H7 (cell line): ENCODE results near the gene TP53BP2. TPM values are rescaled to one million over a fixed set of nuclear protein-coding genes. Genes with fewer than 3 reads are reported as not detected.
"Not testable (repeated sequence)": the region's sequence is repeated elsewhere in the genome, so short reads cannot be mapped to it uniquely, and the experiment has no call there.

Experiments
- DNase-seq: peaks from one replicate; pipeline ENCODE4 v3.0.0; 2012
- H3K27me3 ChIP-seq: 2 replicates; pipeline ENCODE4 v1.6.0; 2011; ENCODE audit warnings: mild to moderate bottlenecking, low read length; ENCODE audit not compliant: control insufficient read depth, insufficient read depth
- H3K36me3 ChIP-seq: replicated peaks from 2 replicates; pipeline ENCODE4 v1.5.1; 2011; ENCODE audit warnings: low read length; ENCODE audit not compliant: control insufficient read depth, insufficient read depth
- H3K4me3 ChIP-seq: 2 replicates; pipeline ENCODE4 v1.5.1; 2011; ENCODE audit warnings: low read depth, mild to moderate bottlenecking, control low read depth, low read length, moderate library complexity; ENCODE audit not compliant: insufficient read depth
- total RNA-seq: library from RNA; depleted of rRNA; stranded (reverse); fragments of >200 nt; shearing (Covaris generic); gene quantifications from 2 replicates; pipeline ENCODE4 v1.2.3, GENCODE V29; 2014

Gene TP53BP2
- total RNA-seq, 1 experiment from 2014 or later: 42.7 TPM

DNA sequence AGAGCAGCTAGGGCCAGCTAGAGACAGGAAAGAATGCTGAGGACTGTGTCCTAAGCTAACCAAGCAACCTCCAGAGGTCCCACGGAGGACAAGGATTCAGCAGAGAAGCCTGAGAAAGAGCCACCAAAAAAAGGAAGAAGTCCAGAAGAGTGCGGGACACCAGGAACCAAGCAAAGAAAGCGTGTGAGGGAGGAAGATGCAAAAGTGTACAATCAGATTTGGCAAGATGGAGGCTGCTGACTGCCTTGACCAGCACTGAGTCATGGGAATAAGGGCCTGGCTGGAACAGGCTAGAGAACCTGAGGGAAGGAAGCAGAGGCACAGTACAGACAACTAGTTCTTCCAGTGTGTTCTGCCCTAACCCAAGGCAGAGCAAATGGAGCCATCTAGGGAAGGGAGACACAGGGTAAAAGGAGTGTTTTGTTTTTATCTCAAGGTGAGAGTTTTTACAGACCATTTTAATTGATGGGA is 18.5 kb downstream of the TP53BP2 start:
- Histone ChIP-seq H3K4me3 (no peak overlapping the region), H3K27me3 (no peaks in the 10 kb centered on the region), H3K36me3 (no peaks in the 10 kb centered on the region)
- DNase-seq: no peak

DNA sequence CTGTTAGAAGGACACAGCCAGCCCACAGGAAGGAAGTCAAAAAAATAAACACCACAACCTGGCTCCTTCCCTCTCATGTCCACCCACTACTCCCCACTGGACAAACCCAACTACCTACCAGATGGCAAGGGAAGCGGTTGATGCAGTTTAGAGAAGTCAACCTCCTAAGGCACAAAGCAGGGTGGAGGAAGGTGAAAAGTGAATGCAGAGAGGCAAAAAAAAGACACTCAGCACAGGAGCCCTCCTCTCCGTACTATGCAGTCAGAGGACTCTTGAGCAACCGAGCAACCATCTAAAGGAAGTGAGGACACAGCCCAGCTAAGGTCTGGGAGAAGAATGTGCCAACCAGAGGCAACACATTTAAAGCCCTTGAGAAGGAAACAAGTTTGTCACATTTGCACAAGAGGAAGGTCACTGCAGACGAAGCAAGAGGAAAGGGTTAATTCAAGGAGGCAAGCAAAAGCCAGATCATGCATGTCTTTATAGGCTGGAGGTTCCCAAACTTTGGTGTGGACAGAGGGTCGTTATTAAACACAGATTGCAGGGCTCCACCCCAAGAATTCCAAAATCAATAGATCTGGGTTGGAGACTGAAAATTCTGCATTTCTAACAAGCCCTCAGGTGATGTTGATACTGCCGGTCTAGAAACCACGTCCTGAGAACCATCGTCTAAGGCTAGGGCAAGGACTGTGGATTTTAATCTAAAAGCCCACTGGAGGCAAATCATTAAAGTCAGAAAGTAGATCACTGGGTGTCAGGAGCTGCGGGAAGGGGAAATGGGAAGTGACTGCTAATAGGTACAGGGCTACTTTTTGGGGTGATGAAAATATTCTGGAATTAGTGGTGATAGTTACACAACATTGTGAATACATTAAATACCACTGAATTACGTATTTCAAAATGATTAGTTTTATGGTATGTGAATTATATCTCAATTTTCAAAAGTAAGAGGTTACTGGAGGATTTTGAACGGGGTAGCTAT is 19.7 kb downstream of the TP53BP2 start:
- Histone ChIP-seq H3K27me3 (no peaks in the 10 kb centered on the region), H3K4me3 (no peak overlapping the region)

GRCh38 chr1:223824712-223825111 is 21.0 kb downstream of the TP53BP2 start:
- Histone ChIP-seq H3K4me3 (no peak overlapping the region), H3K27me3 (no peaks in the 10 kb centered on the region), H3K36me3 (peaks cover 1% of the 10 kb centered on the region; the same call in 1 of the 2 replicates)
- no peak for DNase-seq

More for the DNA sequence above, 19.7 kb downstream of the TP53BP2 start:
- H3K36me3 ChIP-seq: 0 out of 2 replicates have a peak, but pooled peaks cover under 1% of the 10 kb centered on the region
- DNase-seq: no peak

- Histone ChIP-seq H3K4me3 (no peak overlapping the region), H3K36me3 (peaks cover 1% of the 10 kb centered on the region; the same call in 1 of the 2 replicates), H3K27me3 (no peaks in the 10 kb centered on the region)
- DNase-seq: no peak
Observed at GRCh38 chr1:223824287-223824686, 21.5 kb downstream of the TP53BP2 start.

GRCh38 chr1:223820971-223821370 is 24.8 kb downstream of the TP53BP2 start:
- H3K27me3 ChIP-seq: no peaks in the 10 kb centered on the region
- DNase-seq: no peak
- peaks cover 1% of the 10 kb centered on the region; the same call in 1 of the 2 replicates for H3K36me3 ChIP-seq
- no peak overlapping the region for H3K4me3 ChIP-seq

GRCh38 chr1:223820515-223820858 is 25.3 kb downstream of the TP53BP2 start:
- DNase-seq: no peak
- no peak overlapping the region for H3K4me3 ChIP-seq

DNA sequence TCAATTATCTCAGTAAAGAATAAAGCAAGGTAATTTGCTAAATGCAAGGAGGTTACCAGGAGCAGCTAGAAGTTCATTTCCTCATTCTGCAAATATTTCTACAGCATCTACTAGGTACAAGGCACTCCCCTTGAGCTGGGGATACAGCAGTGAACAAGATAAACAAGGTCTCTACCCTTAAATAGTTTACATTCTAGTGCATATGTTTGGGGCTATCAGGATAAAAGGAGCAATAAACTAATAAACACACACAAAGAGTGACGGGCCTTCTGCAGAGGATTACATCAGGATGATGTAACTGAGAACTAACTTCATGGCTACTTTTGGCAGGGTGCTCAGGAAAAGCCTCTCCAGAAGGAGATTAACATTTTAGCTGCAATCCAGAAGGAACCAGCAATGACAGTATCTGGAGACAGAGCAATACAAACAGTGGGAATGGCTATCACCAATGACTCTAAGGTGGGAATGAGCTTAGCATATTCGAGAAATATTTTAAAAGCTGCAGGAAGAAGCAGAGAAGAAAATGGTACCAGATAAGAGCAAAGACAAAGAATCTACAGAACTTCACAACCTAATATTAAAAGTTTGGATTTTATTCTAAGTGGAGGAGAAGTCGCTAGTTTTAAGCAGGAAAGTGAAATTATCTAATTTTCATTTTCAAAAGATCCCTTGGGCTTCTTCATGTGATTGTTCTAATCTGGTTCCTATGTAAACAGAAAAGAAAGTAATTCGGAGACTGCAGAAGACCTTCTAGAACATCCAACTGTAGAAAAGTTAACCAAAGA is 25.8 kb downstream of the TP53BP2 start:
- no peak overlapping the region for H3K4me3 ChIP-seq

More at GRCh38 chr1:223820515-223820858, 25.3 kb downstream of the TP53BP2 start:
- peaks cover 1% of the 10 kb centered on the region; the same call in 1 of the 2 replicates for H3K36me3 ChIP-seq
- no peaks in the 10 kb centered on the region for H3K27me3 ChIP-seq

DNA sequence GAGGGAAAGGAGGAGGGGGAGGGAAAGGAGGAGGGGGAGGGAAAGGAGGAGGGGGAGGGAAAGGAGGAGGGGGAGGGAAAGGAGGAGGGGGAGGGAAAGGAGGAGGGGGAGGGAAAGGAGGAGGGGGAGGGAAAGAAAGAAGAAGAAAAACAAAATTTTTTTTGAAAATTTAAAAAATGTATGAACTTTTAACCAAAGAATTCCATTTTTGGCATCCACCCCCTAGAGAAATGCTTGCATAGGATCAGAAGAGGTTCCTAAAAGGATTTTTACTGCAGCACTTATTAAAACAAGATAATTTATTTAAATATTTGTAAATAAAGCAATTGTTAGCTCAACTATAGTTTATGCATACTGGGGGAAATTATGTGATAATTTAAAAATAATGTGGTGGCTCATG is 28.5 kb downstream of the TP53BP2 start:
- not testable (repeated sequence) for H3K36me3 ChIP-seq, H3K4me3 ChIP-seq, DNase-seq, H3K27me3 ChIP-seq

More for the DNA sequence above, 25.8 kb downstream of the TP53BP2 start:
- H3K27me3 ChIP-seq: no peaks in the 10 kb centered on the region
- peaks cover 1% of the 10 kb centered on the region; the same call in 1 of the 2 replicates for H3K36me3 ChIP-seq
- no peak for DNase-seq

DNA sequence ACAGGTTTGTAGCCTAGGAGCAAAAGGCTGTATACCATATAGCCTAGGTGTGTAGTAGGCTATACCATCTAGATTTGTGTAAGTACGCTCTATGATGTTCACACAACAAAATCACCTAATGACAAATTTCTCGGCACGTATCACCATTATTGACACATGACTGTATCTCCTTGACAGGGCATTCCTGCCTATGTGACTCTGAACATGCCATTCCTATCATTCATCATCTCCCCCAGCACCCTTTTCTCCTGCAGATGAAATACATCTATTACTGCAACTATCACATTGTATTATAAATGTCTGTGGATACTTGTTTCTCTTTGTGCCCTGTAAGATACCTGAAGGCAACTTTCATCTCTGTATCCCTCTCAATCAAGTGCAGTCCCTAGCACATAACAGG is 29.9 kb downstream of the TP53BP2 start:
- DNase-seq: no peak
- Histone ChIP-seq H3K27me3 (no peaks in the 10 kb centered on the region), H3K4me3 (no peak overlapping the region), H3K36me3 (peaks cover 3% of the 10 kb centered on the region; the same call in 1 of the 2 replicates)

- Histone ChIP-seq H3K27me3 (no peaks in the 10 kb centered on the region), H3K36me3 (peaks cover 3% of the 10 kb centered on the region; the same call in 1 of the 2 replicates), H3K4me3 (no peak overlapping the region)
- no peak for DNase-seq
Observed at GRCh38 chr1:223815020-223815853, 30.5 kb downstream of the TP53BP2 start.

DNA sequence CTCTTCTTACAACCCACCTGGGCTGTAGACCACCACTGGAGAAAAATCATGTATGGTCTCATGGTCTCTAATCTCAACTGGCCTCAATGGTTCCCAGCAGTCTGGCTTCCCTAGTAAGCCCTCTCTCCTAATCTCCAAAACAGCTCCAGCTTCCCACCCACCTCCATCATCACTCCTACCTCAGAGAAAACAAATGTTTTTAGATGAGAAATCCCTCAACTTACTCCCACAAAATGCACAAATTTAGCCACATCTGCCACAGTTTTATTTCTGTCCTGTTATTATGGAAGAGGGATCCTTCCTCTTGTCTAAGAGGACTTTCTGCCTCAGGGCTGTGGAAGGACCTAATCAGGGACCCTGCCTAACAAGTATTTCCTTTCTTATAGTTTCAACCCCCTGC is 32.1 kb downstream of the TP53BP2 start:
- H3K4me3 ChIP-seq: no peak overlapping the region
- H3K27me3 ChIP-seq: no peaks in the 10 kb centered on the region
- H3K36me3 ChIP-seq: peaks cover 3% of the 10 kb centered on the region; the same call in 1 of the 2 replicates
- DNase-seq: no peak

- peaks cover 3% of the 10 kb centered on the region; the same call in 1 of the 2 replicates for H3K36me3 ChIP-seq
- no peak for DNase-seq
Observed at GRCh38 chr1:223811634-223812101, 34.1 kb downstream of the TP53BP2 start.

GRCh38 chr1:223810586-223810985 is 35.2 kb downstream of the TP53BP2 start:
- no peak for DNase-seq
- Histone ChIP-seq H3K36me3 (peaks cover 3% of the 10 kb centered on the region; the same call in 1 of the 2 replicates), H3K27me3 (no peaks in the 10 kb centered on the region), H3K4me3 (no peak overlapping the region)

More at GRCh38 chr1:223811634-223812101, 34.1 kb downstream of the TP53BP2 start:
- Histone ChIP-seq H3K4me3 (no peak overlapping the region), H3K27me3 (no peaks in the 10 kb centered on the region)
